Endothelial cell of umbilical vein (primary cell): Measurements from ENCODE around the gene OR13C5. TPM values are rescaled to one million over a fixed set of nuclear protein-coding genes. Genes with fewer than 3 reads are reported as not detected.

Experiments
- BruUV-seq: library from RNA; stranded (reverse); fragments of 400-500 nt; replicated peaks from 2 replicates; lab custom pipeline; 2021; lab: Mats Ljungman, UMichigan
- CTCF ChIA-PET: fragments of 300-600, 350-600 bp; sonication (Branson Sonifier 250); formaldehyde crosslinking; loops from one replicate; lab custom pipeline; 2021; ENCODE audit warnings: antibody characterized with exemption, inconsistent platforms; lab: Charles Lee
- POLR2A ChIA-PET: fragments of 300-600, 350-600 bp; sonication (Branson Sonifier 250); formaldehyde crosslinking; loops from one replicate; lab custom pipeline; 2021; ENCODE audit warnings: antibody characterized with exemption, inconsistent platforms; lab: Charles Lee
- DNase-seq: peaks from one replicate; pipeline ENCODE4 v3.0.0-alpha.2; 2011; ENCODE audit warnings: low read depth, low spot score
- FAIRE-seq: peaks from 2 replicates; lab custom pipeline; 2011; peaks lifted over from hg19 to GRCh38; lab: Jason Lieb, UNC
- H2AFZ ChIP-seq: 2 replicates; pipeline ENCODE4 v1.6.0; 2012; ENCODE audit warnings: low read depth, low read length, control low read depth, inconsistent platforms
- H3K27ac ChIP-seq: 2 replicates; pipeline ENCODE4 v1.5.1; 2011; ENCODE audit warnings: low read depth, mild to moderate bottlenecking, control low read depth, low read length, moderate library complexity; ENCODE audit not compliant: insufficient read depth
- H3K27me3 ChIP-seq, 2 experiments: 2 replicates each; pipeline versions ENCODE4 v1.6.0 to v1.6.1; 2011; ENCODE audit warnings: low read length in 2 of 2, mixed read lengths in 1 of 2; ENCODE audit not compliant: control insufficient read depth in 2 of 2, insufficient read depth in 2 of 2
- H3K36me3 ChIP-seq, 2 experiments: 2 replicates in 1 of 2; 3 replicates in 1 of 2; pipeline ENCODE4 v1.5.1; 2011; ENCODE audit warnings: low read length in 2 of 2, mild to moderate bottlenecking in 1 of 2, moderate library complexity in 1 of 2; ENCODE audit not compliant: control insufficient read depth in 2 of 2, insufficient read depth in 2 of 2; ENCODE audit errors: extremely low read depth in 1 of 2
- H3K4me1 ChIP-seq: 3 replicates; pipeline ENCODE4 v1.5.1; 2011; ENCODE audit warnings: mild to moderate bottlenecking, low read length; ENCODE audit not compliant: control insufficient read depth, insufficient read depth; ENCODE audit errors: extremely low read depth
- H3K4me2 ChIP-seq: 2 replicates; pipeline ENCODE4 v1.6.1; 2011; ENCODE audit warnings: low read length, control low read depth, mixed read lengths; ENCODE audit not compliant: insufficient read depth
- H3K4me3 ChIP-seq, 3 experiments: fragments of 200-600 bp in 1 of 3; sonication (generic), shearing (Covaris generic) in 1 of 3; replicated peaks in 1 of 3; 2 replicates each; pipeline ENCODE4 v1.5.1; 2011 to 2016; ENCODE audit warnings: control low read depth in 3 of 3, low read length in 3 of 3, mild to moderate bottlenecking in 2 of 3, inconsistent platforms in 1 of 3, low read depth in 1 of 3, moderate library complexity in 1 of 3; ENCODE audit not compliant: insufficient read depth in 1 of 3
- H3K79me2 ChIP-seq: 2 replicates; pipeline ENCODE4 v1.6.0; 2012; ENCODE audit warnings: low read length, inconsistent platforms; ENCODE audit not compliant: control insufficient read depth, insufficient read depth
- H3K9ac ChIP-seq: replicated peaks from 2 replicates; pipeline ENCODE3; 2011; ENCODE audit warnings: low read length, control low read depth; ENCODE audit not compliant: insufficient read depth; ENCODE audit errors: extremely low read depth
- H3K9me1 ChIP-seq: replicated peaks from 3 replicates; pipeline ENCODE4 v1.6.0; 2011; ENCODE audit warnings: mild to moderate bottlenecking, low read length; ENCODE audit not compliant: control insufficient read depth, insufficient read depth; ENCODE audit errors: extremely low read depth
- H3K9me3 ChIP-seq: replicated peaks from 2 replicates; pipeline ENCODE4 v1.5.1; 2012; ENCODE audit warnings: low read length, inconsistent platforms; ENCODE audit not compliant: control insufficient read depth, insufficient read depth
- H4K20me1 ChIP-seq: replicated peaks from 2 replicates; pipeline ENCODE3; 2011; ENCODE audit warnings: mild to moderate bottlenecking, low read length; ENCODE audit not compliant: control insufficient read depth, insufficient read depth; ENCODE audit errors: extremely low read depth
- POLR2AphosphoS5 ChIP-seq: IDR thresholded peaks from 2 replicates; pipeline ENCODE4 v1.6.1; 2012; ENCODE audit warnings: low read depth, mild to moderate bottlenecking, control low read depth, low read length, moderate library complexity; ENCODE audit not compliant: insufficient read depth
- dilution Hi-C: fragments of 300-500 bp; cut with MboI; formaldehyde crosslinking; loops from one replicate; pipeline ENCODE4 v1.15.0; 2019; ENCODE audit warnings: low sequenced_read_pairs; ENCODE audit not compliant: extremely low pct_ligation_motif_present
- intact Hi-C: fragments of 100-400 bp; cut with micrococcal nuclease; formaldehyde crosslinking; loops from one replicate; pipeline ENCODE4 v1.10.0; 2022
- polyA plus RNA-seq, 4 experiments: library from polyadenylated mRNA; depleted of rRNA in 3 of 4; stranded (reverse) in 3 of 4; unstranded in 1 of 4; fragments of >200 nt; gene quantifications; 2 replicates each; pipeline versions ENCODE4 v1.2.1 to v1.2.3, GENCODE V29; 2011 to 2012; ENCODE audit warnings: missing spikeins in 1 of 4
- total RNA-seq: library from RNA; stranded (reverse); gene quantifications from 2 replicates; pipeline ENCODE4 v1.2.3, GENCODE V29; 2021
- TF ChIP-seq, protein P1 (sequence below): IDR thresholded peaks from 2 replicates; pipeline ENCODE4 v1.6.1; 2011; ENCODE audit not compliant: insufficient read depth, insufficient read length
- TF ChIP-seq, protein P2 (sequence below), 2 donors: IDR thresholded peaks; 1 replicate in 1 of 2; 2 replicates in 1 of 2; pipeline ENCODE4 v1.5.1; 2011; ENCODE audit warnings: low read length in 2 of 2, mild to moderate bottlenecking in 2 of 2, moderate library complexity in 2 of 2, control low read depth in 1 of 2, inconsistent platforms in 1 of 2, low read depth in 1 of 2; ENCODE audit not compliant: insufficient read depth in 1 of 2; ENCODE audit errors: extremely low read depth in 1 of 2

OR13C5 gene
- total and polyA plus RNA-seq, 2 donors (not counting 3 experiments of a cell fraction or from before 2014, with no cell fraction given), result not detected

DNA sequence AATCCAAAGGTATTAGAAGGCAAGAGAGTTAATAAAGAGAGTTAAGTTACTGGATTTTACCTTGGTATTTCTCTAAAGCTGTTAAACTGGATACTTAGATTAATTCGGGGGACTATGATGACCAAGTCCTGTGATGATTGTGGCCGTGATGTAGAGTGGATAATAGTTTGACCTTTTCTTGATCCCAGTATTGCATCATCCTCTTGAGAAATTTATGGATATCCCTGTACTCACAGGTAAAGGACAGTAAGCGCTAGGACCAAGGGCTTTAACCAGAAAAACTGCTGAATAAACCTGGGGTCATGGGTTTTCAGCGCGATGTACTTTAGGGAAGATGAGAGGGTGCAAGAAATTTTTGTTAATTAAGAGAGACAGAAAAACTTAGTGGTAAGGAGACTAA, 21.9 kb downstream of the OR13C5 start:
- Histone ChIP-seq H2AFZ (no peak overlapping the region), H3K9me3 (no peaks in the 10 kb centered on the region), H3K4me1 (no peaks in the 10 kb centered on the region), H3K27me3 (no peaks in the 10 kb centered on the region), H3K9ac (no peak overlapping the region), H3K9me1 (no peaks in the 10 kb centered on the region), H3K79me2 (no peaks in the 10 kb centered on the region), H3K4me3 (no peak overlapping the region), H4K20me1 (no peaks in the 10 kb centered on the region), H3K36me3 (no peaks in the 10 kb centered on the region), H3K27ac (no peak overlapping the region), H3K4me2 (no peak overlapping the region)
- POLR2A ChIA-PET, result no interaction called here
- CTCF ChIA-PET, result no interaction called here
- intact Hi-C loops, result no loop called here
- TF ChIP-seq, protein P1, sequence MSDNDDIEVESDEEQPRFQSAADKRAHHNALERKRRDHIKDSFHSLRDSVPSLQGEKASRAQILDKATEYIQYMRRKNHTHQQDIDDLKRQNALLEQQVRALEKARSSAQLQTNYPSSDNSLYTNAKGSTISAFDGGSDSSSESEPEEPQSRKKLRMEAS, result no peak
- TF ChIP-seq, protein P2, sequence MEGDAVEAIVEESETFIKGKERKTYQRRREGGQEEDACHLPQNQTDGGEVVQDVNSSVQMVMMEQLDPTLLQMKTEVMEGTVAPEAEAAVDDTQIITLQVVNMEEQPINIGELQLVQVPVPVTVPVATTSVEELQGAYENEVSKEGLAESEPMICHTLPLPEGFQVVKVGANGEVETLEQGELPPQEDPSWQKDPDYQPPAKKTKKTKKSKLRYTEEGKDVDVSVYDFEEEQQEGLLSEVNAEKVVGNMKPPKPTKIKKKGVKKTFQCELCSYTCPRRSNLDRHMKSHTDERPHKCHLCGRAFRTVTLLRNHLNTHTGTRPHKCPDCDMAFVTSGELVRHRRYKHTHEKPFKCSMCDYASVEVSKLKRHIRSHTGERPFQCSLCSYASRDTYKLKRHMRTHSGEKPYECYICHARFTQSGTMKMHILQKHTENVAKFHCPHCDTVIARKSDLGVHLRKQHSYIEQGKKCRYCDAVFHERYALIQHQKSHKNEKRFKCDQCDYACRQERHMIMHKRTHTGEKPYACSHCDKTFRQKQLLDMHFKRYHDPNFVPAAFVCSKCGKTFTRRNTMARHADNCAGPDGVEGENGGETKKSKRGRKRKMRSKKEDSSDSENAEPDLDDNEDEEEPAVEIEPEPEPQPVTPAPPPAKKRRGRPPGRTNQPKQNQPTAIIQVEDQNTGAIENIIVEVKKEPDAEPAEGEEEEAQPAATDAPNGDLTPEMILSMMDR (IDR thresholded peaks at IDR 0.05; ENCODE audit: extremely low read depth in 1 of 2, insufficient read depth in 1 of 2, low read depth in 1 of 2, low read length in 2 of 2), result no peak
- no peak for TF ChIP-seq POLR2AphosphoS5
- BruUV-seq, result no TSS peak
- FAIRE-seq, result no peak
- dilution Hi-C loops, result no loop called here
- no peak for DNase-seq

DNA sequence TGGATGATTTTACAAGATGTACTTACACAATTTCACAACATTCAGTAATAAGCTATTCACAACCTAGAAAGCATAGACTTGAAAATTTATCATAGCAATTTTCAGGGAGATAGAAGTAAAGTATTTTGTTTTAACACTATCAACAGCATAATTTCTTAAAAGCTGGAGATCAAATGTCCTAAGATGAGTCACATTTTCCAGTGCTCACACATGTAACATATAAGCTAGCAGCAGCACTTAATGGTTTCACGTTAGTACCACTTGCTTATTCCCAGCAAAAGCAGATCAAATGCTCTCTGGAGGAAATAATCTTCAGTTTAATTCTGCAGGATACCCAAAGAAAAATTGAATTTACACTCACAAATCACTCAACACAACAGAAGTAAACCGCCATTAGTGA, 23.8 kb downstream of the OR13C5 start:
- Histone ChIP-seq H3K4me1 (no peaks in the 10 kb centered on the region), H3K4me2 (no peak overlapping the region), H3K9me3 (no peaks in the 10 kb centered on the region), H3K36me3 (no peaks in the 10 kb centered on the region), H3K9ac (no peak overlapping the region), H3K4me3 (no peak overlapping the region), H2AFZ (no peak overlapping the region), H3K79me2 (no peaks in the 10 kb centered on the region), H3K27ac (no peak overlapping the region), H3K27me3 (no peaks in the 10 kb centered on the region), H3K9me1 (no peaks in the 10 kb centered on the region), H4K20me1 (no peaks in the 10 kb centered on the region)
- dilution Hi-C loops (no loop called here), intact Hi-C loops (no loop called here)
- CTCF ChIA-PET, result no interaction called here
- TF ChIP-seq, protein P2 (IDR thresholded peaks at IDR 0.05; ENCODE audit: extremely low read depth in 1 of 2, insufficient read depth in 1 of 2, low read depth in 1 of 2, low read length in 2 of 2), result no peak
- TF ChIP-seq, protein P1, result no peak
- BruUV-seq, result no TSS peak
- FAIRE-seq, result no peak
- POLR2A ChIA-PET, result no interaction called here
- DNase-seq, result no peak
